Right lobe of liver (tissue), 4 donors: ENCODE measurements around the gene KCNIP1.

Experiments used
- CTCF ChIP-seq, 4 donors: fragments of 200-600 bp in 3 of 4; fragments of 450-650 bp in 1 of 4; IDR thresholded peaks; one replicate each; pipeline versions ENCODE4 v1.5.1 to v1.8.0; 2016 to 2022; ENCODE audit warnings: antibody characterized with exemption in 4 of 4, mild to moderate bottlenecking in 2 of 4
- POLR2A ChIP-seq: fragments of 450-650 bp; IDR thresholded peaks from one replicate; pipeline ENCODE4 v1.6.1; 2017; ENCODE audit warnings: antibody characterized with exemption, mild to moderate bottlenecking
- donor health status: DM: no; HTN: no; CAD: no.
- donor health status: DM: no; HTN: no; CAD: no.
- donor health status: DM: no; HTN: yes; CAD: no.

- no peak for TF ChIP-seq POLR2A
- TF ChIP-seq CTCF (IDR thresholded peaks at IDR 0.05): no peak
Measured at GRCh38 chr5:170614065-170614490, 110.3 kb downstream of the KCNIP1 start.
